Hematopoietic multipotent progenitor cell treated with erythropoietin and hydrocortisone succinate and interleukin-3 and kit ligand, for 4 days (in vitro differentiated cells): Measurements from ENCODE around the gene DAZ1.
"Not testable (repeated sequence)": the region's sequence is repeated elsewhere in the genome, so short reads cannot be mapped to it uniquely, and the experiment has no call there.

ENCODE experiments used
- DNase-seq: peaks from one replicate; pipeline ENCODE4 v3.0.0-alpha.2; 2015

The DAZ1 gene

GRCh38 chrY:23198908-23199307 lies at the start of gene DAZ1:
Gene DAZ1 (minus strand): TSS chrY:23199008. CDS start chrY:23198800, 208 bp downstream.
- not testable (repeated sequence) for DNase-seq

GRCh38 chrY:23219233-23219632 lies 20.4 kb upstream of the DAZ1 start, which contains the start of gene DAZ2:
Gene DAZ2 (plus strand): TSS chrY:23219533. CDS start chrY:23219741, 208 bp downstream.
- DNase-seq = not testable (repeated sequence)

GRCh38 chrY:23210681-23211080 lies 11.9 kb upstream of the DAZ1 start:
- not testable (repeated sequence) for DNase-seq

- not testable (repeated sequence) for DNase-seq
Measured at GRCh38 chrY:23209802-23210495, 11.1 kb upstream of the DAZ1 start.

GRCh38 chrY:23207455-23207854 lies 8.6 kb upstream of the DAZ1 start:
- DNase-seq = not testable (repeated sequence)
